ENCODE data around the gene PTPRK.

DNA sequence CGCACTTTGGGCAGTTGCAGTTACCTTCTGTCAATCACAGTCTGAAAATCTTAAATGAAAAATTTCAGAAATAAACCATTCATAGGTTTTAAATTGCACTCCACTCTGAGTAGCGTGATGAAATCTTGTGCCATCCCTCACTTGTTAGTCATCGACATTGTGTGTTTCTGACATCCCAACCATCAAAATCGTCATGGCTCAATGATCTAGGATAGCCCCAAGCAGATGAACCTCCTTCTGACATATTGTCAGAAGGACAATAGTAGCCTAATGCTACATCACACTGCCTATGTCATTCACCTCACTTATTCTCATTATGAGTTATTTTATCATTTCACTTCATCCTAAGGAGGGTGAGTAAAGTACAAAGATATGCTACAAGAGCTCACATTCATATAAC, 284.8 kb downstream of the PTPRK start:
- TF ChIP-seq, protein P1, sequence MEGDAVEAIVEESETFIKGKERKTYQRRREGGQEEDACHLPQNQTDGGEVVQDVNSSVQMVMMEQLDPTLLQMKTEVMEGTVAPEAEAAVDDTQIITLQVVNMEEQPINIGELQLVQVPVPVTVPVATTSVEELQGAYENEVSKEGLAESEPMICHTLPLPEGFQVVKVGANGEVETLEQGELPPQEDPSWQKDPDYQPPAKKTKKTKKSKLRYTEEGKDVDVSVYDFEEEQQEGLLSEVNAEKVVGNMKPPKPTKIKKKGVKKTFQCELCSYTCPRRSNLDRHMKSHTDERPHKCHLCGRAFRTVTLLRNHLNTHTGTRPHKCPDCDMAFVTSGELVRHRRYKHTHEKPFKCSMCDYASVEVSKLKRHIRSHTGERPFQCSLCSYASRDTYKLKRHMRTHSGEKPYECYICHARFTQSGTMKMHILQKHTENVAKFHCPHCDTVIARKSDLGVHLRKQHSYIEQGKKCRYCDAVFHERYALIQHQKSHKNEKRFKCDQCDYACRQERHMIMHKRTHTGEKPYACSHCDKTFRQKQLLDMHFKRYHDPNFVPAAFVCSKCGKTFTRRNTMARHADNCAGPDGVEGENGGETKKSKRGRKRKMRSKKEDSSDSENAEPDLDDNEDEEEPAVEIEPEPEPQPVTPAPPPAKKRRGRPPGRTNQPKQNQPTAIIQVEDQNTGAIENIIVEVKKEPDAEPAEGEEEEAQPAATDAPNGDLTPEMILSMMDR (IDR thresholded peaks at IDR 0.05) = no peak
- no peak for TF ChIP-seq POLR2A (IDR thresholded peaks at IDR 0.05)
